Activated CD4-positive, alpha-beta memory T cell treated with anti-CD3 and anti-CD28 coated beads for 36 hours (primary cell): ENCODE data around the gene RRP7A. TPM values are rescaled to one million over a fixed set of nuclear protein-coding genes. Genes with fewer than 3 reads are reported as not detected.

Experiments
- total RNA-seq, 2 experiments: library from RNA; stranded (reverse); gene quantifications; one replicate each; pipeline ENCODE4 v1.2.3, GENCODE V29; 2021

RRP7A gene
- total RNA-seq, 2 experiments from 2014 or later, result 102 to 108 TPM

Other genes with a start within 250 kb of the RRP7A start
- 10 to 100 TPM; 69.6 to 71.6 TPM for gene TCF20, start 249.1 kb downstream of the RRP7A start, total RNA-seq
- gene NFAM1, start 87.4 kb downstream of the RRP7A start, total RNA-seq, result under 1 TPM; 0.15 to 0.24 TPM
- 1 to 10 TPM in 1 of 2 experiments, under 1 TPM in 1; 0.83 to 1.2 TPM for gene SERHL2, start 34.2 kb upstream of the RRP7A start, total RNA-seq
- gene POLDIP3, start 95.1 kb upstream of the RRP7A start, total RNA-seq, result 10 to 100 TPM; 64.6 to 75.3 TPM
- gene ATP5MGL, start 120.8 kb upstream of the RRP7A start, total RNA-seq, result under 1 TPM; 0.38 to 0.51 TPM
- 10 to 100 TPM; 73.7 to 77.6 TPM for gene CYB5R3, start 129.6 kb upstream of the RRP7A start, total RNA-seq
- not detected for gene A4GALT, start 201.1 kb upstream of the RRP7A start, total RNA-seq